ENCODE data around the gene SSX4B.
"Not testable (repeated sequence)": the region's sequence is repeated elsewhere in the genome, so short reads cannot be mapped to it uniquely, and the experiment has no call there.

SSX4B gene

GRCh38 chrX:48411860-48412259, at the start of gene SSX4B:
Gene SSX4B (minus strand): TSS chrX:48411960. CDS start chrX:48411372, 588 bp downstream.
- not testable (repeated sequence) for DNase-seq (ENCODE audit: low read depth)

- no peak for DNase-seq (ENCODE audit: low read depth)
These were observed 48.8 kb upstream of the SSX4B start for GRCh38 chrX:48460606-48461005.

GRCh38 chrX:48460031-48460430, 48.3 kb upstream of the SSX4B start:
- no peak for DNase-seq (ENCODE audit: low read depth)

GRCh38 chrX:48459483-48459882, 47.7 kb upstream of the SSX4B start:
- no peak for DNase-seq (ENCODE audit: low read depth)

- DNase-seq (ENCODE audit: low read depth): no peak
These were observed 47.0 kb upstream of the SSX4B start for GRCh38 chrX:48458711-48459110.

- no peak for DNase-seq (ENCODE audit: low read depth)
These were observed 45.0 kb upstream of the SSX4B start for GRCh38 chrX:48456628-48457331.

- DNase-seq (ENCODE audit: low read depth): no peak
These were observed 39.9 kb upstream of the SSX4B start for GRCh38 chrX:48451708-48452107.

GRCh38 chrX:48450076-48450475, 38.3 kb upstream of the SSX4B start:
- DNase-seq (ENCODE audit: low read depth): no peak

- not testable (repeated sequence) for DNase-seq (ENCODE audit: low read depth)
These were observed 35.4 kb upstream of the SSX4B start for GRCh38 chrX:48447201-48447600.

- not testable (repeated sequence) for DNase-seq (ENCODE audit: low read depth)
These were observed 22.0 kb upstream of the SSX4B start for GRCh38 chrX:48433713-48434112.

- not testable (repeated sequence) for DNase-seq (ENCODE audit: low read depth)
These were observed 18.4 kb upstream of the SSX4B start for GRCh38 chrX:48430166-48430565.

GRCh38 chrX:48429606-48430005, 17.8 kb upstream of the SSX4B start:
- not testable (repeated sequence) for DNase-seq (ENCODE audit: low read depth)

- not testable (repeated sequence) for DNase-seq (ENCODE audit: low read depth)
These were observed 15.4 kb upstream of the SSX4B start for GRCh38 chrX:48427027-48427716.

GRCh38 chrX:48397825-48398224, 13.9 kb downstream of the SSX4B start:
- not testable (repeated sequence) for DNase-seq (ENCODE audit: low read depth)

- not testable (repeated sequence) for DNase-seq (ENCODE audit: low read depth)
These were observed 14.8 kb downstream of the SSX4B start for GRCh38 chrX:48396931-48397330.

GRCh38 chrX:48383239-48383638, 28.5 kb downstream of the SSX4B start, which contains the start of gene SSX4:
Gene SSX4 (plus strand): TSS chrX:48383539. CDS start chrX:48384054, 515 bp downstream.
- not testable (repeated sequence) for DNase-seq (ENCODE audit: low read depth)

GRCh38 chrX:48370408-48370807, 41.4 kb downstream of the SSX4B start:
- DNase-seq (ENCODE audit: low read depth): not testable (repeated sequence)

GRCh38 chrX:48367717-48368408, 43.9 kb downstream of the SSX4B start:
- not testable (repeated sequence) for DNase-seq (ENCODE audit: low read depth)

GRCh38 chrX:48359281-48359680, 52.5 kb downstream of the SSX4B start:
- DNase-seq (ENCODE audit: low read depth): not testable (repeated sequence)

- DNase-seq (ENCODE audit: low read depth): no peak
These were observed 54.1 kb downstream of the SSX4B start for GRCh38 chrX:48357681-48358080.

- not testable (repeated sequence) for DNase-seq (ENCODE audit: low read depth)
These were observed 55.3 kb downstream of the SSX4B start, which contains the start of gene SSX3 for GRCh38 chrX:48356315-48357094. Gene SSX3 (minus strand): TSS chrX:48356703. CDS start chrX:48355249, 1,454 bp downstream.

Measured in stimulated activated CD8-positive, alpha-beta memory T cell treated with anti-CD3 and anti-CD28 coated beads, Interleukin-4, amount 100 ng/mL, for 24 hours (primary cell).